ENCODE measurements around the gene LRIG1.

DNA sequence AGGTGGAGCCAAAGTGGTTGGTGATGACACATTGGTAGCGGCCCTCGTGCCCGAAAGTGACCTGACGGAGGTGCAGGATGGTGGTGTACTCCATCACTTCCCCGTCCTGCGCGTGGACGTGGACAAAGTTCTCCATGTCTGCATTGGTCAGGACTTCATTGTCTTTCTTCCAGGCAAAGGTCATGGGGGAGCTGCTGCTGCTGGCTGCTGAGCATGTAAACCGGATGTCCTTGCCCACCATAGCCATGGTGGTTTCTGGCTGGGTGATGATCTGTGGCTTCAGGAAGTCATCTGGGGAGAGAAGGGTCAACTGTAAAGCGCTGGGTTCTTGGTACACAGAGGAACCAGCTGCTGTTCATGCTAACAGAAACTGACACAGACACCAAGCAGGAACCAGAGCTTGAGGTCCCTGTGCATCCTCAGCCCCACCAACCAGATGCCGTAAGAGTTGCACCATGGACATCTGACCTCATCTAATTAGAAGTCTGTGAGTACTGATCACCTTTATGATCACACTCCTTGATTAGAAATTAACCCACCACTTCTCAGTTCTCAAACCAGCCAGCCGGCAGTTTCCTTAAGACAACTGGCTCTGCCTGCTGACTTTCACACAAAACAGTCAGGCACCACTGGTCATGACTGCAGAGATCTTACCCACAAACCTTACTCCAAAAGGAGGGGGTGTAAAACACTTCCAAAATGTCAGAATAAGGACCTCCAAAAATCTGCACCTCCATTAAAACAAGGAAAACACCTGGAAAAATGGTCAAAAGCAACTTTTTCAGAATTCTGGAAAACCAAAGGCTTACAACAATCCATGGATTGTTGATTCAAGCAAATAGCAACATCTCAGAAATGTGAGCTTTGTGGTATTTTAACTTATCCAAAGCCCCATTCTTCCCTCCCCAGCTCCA lies 114.6 kb downstream of the LRIG1 start:
- no peak for TF ChIP-seq CTCF (IDR thresholded peaks at IDR 0.05; ENCODE audit: insufficient read depth, low read length)
- TF ChIP-seq POLR2AphosphoS5 (IDR thresholded peaks at IDR 0.05; ENCODE audit: low read depth): no peak
- TF ChIP-seq, protein P1, sequence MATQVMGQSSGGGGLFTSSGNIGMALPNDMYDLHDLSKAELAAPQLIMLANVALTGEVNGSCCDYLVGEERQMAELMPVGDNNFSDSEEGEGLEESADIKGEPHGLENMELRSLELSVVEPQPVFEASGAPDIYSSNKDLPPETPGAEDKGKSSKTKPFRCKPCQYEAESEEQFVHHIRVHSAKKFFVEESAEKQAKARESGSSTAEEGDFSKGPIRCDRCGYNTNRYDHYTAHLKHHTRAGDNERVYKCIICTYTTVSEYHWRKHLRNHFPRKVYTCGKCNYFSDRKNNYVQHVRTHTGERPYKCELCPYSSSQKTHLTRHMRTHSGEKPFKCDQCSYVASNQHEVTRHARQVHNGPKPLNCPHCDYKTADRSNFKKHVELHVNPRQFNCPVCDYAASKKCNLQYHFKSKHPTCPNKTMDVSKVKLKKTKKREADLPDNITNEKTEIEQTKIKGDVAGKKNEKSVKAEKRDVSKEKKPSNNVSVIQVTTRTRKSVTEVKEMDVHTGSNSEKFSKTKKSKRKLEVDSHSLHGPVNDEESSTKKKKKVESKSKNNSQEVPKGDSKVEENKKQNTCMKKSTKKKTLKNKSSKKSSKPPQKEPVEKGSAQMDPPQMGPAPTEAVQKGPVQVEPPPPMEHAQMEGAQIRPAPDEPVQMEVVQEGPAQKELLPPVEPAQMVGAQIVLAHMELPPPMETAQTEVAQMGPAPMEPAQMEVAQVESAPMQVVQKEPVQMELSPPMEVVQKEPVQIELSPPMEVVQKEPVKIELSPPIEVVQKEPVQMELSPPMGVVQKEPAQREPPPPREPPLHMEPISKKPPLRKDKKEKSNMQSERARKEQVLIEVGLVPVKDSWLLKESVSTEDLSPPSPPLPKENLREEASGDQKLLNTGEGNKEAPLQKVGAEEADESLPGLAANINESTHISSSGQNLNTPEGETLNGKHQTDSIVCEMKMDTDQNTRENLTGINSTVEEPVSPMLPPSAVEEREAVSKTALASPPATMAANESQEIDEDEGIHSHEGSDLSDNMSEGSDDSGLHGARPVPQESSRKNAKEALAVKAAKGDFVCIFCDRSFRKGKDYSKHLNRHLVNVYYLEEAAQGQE (IDR thresholded peaks at IDR 0.05; ENCODE audit: insufficient replicate concordance, low read depth): no peak
- no peak for TF ChIP-seq SPI1 (IDR thresholded peaks at IDR 0.05; ENCODE audit: borderline replicate concordance, low read depth)
- TF ChIP-seq GABPA (IDR thresholded peaks at IDR 0.05; ENCODE audit: low read depth): no peak
